Heart left ventricle (tissue), 13 donors: ENCODE results near the gene TEX13D.

Source experiments
- POLR2A ChIP-seq, 2 donors: fragments of 450-650 bp; IDR thresholded peaks; one replicate each; pipeline ENCODE4 v1.6.1; 2017; ENCODE audit warnings: antibody characterized with exemption in 2 of 2, mild to moderate bottlenecking in 2 of 2, moderate library complexity in 2 of 2
- TF ChIP-seq, protein P1 (sequence below), 12 donors: fragments of 200-600 bp; sonication (generic) in 4 of 12; IDR thresholded peaks; one replicate each; pipeline versions ENCODE4 v1.5.0 to v1.8.0; 2018 to 2022; ENCODE audit warnings: antibody characterized with exemption in 12 of 12, mild to moderate bottlenecking in 5 of 12
- donor health status: ischemic (EF 13 %, LVEDD 7.1; RV severe dilation, severe dysfunction).
- donor health status: DM: no; HTN: yes; CAD: no.
- donor health status: DM: no; HTN: no; CAD: no.
- donor health status: ischemic (EF 25% LVEDD 6.9; RV normal size, moderate dysfunction).
- donor health status: ischemic (EF 25% LVEDD 5.7; RV mildly dilated, moderate dysfunction).
- donor health status: ischemic (EF 35%, LVEDD 5.7; RV mildly dilated, moderate dysfunction).
- donor health status: nonischemic (EF 11% LVEDD 7.7; RV severe dilation, severe dysfunction).
- donor health status: DM: yes; HTN: yes; CAD: no.
- donor health status: PGD.
- donor health status: ischemic (EF 29% LVEDD 5.4; RV normal size, mild dysfunction).
- donor health status: nonischemic (EF 23%, LVEDD 6.1; RV moderate dilation, normal function).

DNA sequence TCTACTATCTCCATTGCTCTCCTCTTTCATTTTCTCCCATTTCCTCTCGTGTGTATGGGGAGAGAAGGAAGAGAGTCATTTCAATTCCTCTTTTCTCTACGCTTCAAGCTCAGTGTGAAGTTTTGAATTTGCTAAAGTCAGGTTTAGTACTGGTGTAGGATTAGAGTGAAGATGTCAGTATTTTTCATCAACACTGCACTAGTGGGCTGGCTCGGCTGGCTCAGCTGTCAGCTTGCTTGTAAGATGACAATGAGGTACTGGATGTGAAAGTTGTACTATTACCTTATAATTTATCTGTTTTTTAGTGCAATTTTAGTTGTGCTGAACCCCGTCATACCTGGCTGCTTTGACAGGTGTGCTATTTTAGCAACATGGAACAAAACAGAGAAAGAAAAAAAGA, 11.8 kb downstream of the TEX13D start:
- TF ChIP-seq, protein P1, sequence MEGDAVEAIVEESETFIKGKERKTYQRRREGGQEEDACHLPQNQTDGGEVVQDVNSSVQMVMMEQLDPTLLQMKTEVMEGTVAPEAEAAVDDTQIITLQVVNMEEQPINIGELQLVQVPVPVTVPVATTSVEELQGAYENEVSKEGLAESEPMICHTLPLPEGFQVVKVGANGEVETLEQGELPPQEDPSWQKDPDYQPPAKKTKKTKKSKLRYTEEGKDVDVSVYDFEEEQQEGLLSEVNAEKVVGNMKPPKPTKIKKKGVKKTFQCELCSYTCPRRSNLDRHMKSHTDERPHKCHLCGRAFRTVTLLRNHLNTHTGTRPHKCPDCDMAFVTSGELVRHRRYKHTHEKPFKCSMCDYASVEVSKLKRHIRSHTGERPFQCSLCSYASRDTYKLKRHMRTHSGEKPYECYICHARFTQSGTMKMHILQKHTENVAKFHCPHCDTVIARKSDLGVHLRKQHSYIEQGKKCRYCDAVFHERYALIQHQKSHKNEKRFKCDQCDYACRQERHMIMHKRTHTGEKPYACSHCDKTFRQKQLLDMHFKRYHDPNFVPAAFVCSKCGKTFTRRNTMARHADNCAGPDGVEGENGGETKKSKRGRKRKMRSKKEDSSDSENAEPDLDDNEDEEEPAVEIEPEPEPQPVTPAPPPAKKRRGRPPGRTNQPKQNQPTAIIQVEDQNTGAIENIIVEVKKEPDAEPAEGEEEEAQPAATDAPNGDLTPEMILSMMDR (IDR thresholded peaks at IDR 0.05) = no peak
- TF ChIP-seq POLR2A (IDR thresholded peaks at IDR 0.05) = no peak
